ENCODE data around the gene DDAH1.

The DDAH1 gene

GRCh38 chr1:85320371-85321131 lies 144.4 kb downstream of the DDAH1 start:
- no peak overlapping the region for H3K4me3 ChIP-seq
- peak overlapping the region in 12 of 21 experiments; percentile 12 to 81 (median 68) for H3K27ac ChIP-seq

- peak overlapping the region in 10 of 21 experiments; percentile 12 to 81 (median 70) for H3K27ac ChIP-seq
- no peak overlapping the region for H3K4me3 ChIP-seq
Measured at GRCh38 chr1:85319931-85320330, 145.0 kb downstream of the DDAH1 start.

- peak overlapping the region in 5 of 21 experiments; percentile 67 to 77 (median 74) for H3K27ac ChIP-seq
- H3K4me3 ChIP-seq = no peak overlapping the region
Measured at GRCh38 chr1:85319491-85319890, 145.5 kb downstream of the DDAH1 start.

DNA sequence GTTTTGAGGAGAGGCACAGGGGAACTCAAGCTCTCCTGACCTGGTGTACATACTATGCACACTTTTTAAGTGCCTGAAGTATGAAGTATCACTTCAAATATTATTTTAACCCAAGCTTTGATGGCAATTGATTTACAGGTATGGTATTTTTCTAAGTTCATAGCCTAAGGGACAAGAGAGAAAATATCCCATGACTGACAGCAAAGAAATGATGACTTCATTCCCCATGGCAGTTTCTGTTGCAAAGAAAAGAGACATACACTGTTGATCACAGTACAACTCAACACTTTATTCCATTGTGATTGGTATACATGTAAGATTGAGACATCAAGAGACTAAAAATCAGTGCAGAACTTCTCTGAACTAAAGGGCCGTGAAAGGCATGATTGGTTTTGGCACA lies 146.7 kb downstream of the DDAH1 start:
- no peak overlapping the region for H3K27ac ChIP-seq
- no peak overlapping the region for H3K4me3 ChIP-seq

DNA sequence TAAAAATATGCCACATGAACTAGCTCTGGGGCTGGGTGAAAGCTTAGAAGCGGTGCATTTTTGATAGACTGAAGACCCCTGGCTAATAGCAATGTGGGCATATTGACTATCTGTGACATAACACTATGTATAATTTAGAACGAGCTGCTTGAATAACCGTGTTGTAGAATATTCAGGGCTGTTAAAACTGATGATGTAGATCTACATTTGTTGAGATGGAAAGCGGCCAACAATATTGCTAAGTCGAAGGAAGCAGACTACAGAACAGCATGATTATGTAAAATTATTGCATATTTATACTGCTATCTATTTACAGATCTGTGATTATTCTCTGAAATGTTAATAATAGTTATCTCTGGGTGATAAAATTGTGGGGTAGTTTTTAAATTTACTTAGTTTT lies 147.4 kb downstream of the DDAH1 start:
- H3K4me3 ChIP-seq = no peak overlapping the region
- H3K27ac ChIP-seq = no peak overlapping the region

DNA sequence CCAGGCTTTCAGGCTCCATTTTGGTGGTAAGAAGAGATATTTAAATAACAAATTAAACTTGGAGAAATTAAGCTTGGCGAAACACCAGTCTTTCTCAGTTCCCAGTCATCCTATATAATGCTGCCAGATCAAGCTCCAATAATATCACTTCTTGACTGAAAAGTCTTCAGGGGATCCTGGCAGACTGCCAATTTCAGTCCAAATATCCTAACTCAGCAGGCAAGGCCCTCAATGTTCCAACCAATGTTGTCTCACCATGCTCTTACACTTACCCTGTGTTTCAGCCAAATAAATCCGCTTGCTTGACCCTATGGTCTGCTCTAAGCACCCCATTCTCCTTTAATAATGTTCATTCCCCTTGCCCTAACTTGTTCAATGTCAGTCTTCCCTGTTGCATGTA lies 148.6 kb downstream of the DDAH1 start:
- H3K4me3 ChIP-seq = no peak overlapping the region
- H3K27ac ChIP-seq = no peak overlapping the region

GRCh38 chr1:85315789-85316188 lies 149.2 kb downstream of the DDAH1 start:
- Histone ChIP-seq H3K27ac (no peak overlapping the region), H3K4me3 (no peak overlapping the region)

- Histone ChIP-seq H3K27ac (peak overlapping the region in 13 of 21 experiments; percentile 2 to 85 (median 51)), H3K4me3 (no peak overlapping the region)
Measured at GRCh38 chr1:85314726-85315125, 150.2 kb downstream of the DDAH1 start.

DNA sequence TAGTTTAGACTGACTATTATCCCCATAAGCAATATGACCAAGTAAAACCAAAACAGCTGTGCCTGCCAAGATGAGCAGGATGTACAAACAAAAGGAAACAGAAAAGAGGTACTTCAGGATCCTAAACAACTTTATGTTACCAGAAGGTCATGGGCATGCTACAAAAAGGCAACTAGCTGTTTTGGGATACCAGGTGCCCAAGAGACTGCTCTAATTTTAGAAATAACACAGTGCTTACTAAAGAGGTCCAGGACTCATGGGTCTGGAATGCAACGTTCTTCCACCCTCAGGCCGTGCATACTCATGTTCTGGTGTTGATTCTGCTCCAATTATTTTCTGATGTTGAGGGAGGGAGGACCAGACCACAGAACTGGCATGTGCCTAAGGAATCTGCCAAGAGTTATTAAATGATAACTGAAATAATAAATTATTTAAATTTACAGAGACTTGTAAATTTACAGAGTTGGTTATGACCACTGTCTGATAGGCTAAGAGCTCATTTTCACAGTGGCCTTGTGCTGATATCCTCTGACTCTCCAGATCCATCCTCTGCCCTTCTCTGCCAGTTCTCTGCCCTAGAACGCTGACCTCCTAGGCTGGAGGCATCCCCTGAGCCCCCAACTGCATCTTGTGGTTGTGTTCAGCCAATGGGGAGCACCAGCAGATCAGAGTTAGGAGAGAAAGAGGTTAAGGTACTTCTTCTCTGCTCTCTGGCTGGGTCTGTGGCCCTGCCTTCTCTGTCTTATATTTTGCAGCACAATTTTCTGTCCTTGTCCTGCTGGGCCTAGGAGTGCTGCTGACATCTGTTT lies 150.9 kb downstream of the DDAH1 start:
- Histone ChIP-seq H3K4me3 (no peak overlapping the region), H3K27ac (peak overlapping the region in 14 of 21 experiments; percentile 2 to 85 (median 52))

DNA sequence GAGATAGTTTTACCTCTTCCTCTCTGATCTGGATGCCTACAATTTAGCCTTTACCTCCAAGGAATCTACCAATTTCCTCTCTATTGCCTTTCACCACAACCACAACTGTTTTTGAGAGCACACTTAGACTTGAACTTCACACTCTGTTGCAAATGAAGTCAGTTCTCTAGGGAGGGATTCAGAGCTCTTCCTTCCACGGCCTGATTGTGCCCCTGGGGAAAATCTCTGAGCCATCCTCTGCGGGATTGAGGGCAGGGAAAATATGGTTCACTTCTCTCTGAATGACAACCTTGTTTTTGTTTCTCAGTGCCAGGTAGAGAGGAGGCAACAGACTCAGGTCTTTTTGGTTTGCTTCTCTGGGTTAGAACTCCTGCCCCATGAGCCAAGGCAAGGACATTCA lies 153.1 kb downstream of the DDAH1 start:
- H3K27ac ChIP-seq = no peak overlapping the region

GRCh38 chr1:85308833-85309350 lies 156.1 kb downstream of the DDAH1 start:
- Histone ChIP-seq H3K4me3 (no peak overlapping the region), H3K27ac (no peak overlapping the region)

More for the DNA sequence above, 153.1 kb downstream of the DDAH1 start:
- no peak overlapping the region for H3K4me3 ChIP-seq

- H3K4me3 ChIP-seq = no peak overlapping the region
- peak overlapping the region in 1 of 21 experiments; percentile 34 for H3K27ac ChIP-seq
Measured at GRCh38 chr1:85307987-85308832, 156.7 kb downstream of the DDAH1 start.

- Histone ChIP-seq H3K4me3 (no peak overlapping the region), H3K27ac (no peak overlapping the region)
Measured at GRCh38 chr1:85306236-85306635, 158.7 kb downstream of the DDAH1 start.

DNA sequence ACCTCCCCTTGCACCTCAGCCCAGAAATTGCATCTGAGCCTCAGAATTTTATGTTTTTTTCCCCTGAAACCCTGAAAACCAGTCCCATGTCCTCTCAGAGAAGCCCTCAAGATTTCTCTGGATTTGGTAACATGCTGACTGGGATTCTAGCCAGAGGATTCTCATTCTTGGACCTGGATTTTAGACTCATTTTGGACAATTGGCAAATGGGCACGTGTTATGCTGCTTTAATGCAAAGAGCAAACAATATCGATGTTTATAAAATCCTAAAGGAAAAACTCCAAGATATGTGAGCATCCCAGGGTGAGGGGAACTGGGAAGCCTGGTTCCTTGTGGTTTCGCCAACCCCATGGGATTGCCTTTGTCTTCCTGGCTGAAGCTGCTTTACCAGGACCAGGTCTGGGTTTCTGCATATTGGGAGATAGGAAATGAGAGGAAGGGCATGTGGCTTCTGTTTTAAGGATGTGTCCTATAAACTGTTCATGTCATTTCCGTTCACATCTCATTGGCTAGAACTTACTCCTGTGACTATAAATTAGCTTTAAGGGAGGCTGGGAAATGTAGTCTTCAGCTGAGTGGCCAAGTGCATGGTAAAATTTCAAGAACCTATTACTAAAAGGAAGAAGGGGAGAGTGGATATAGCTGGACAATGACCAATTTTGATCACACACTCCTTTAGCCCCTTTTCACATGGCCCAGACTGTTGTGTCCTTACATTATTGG lies 161.4 kb downstream of the DDAH1 start:
- no peak overlapping the region for H3K4me3 ChIP-seq

DNA sequence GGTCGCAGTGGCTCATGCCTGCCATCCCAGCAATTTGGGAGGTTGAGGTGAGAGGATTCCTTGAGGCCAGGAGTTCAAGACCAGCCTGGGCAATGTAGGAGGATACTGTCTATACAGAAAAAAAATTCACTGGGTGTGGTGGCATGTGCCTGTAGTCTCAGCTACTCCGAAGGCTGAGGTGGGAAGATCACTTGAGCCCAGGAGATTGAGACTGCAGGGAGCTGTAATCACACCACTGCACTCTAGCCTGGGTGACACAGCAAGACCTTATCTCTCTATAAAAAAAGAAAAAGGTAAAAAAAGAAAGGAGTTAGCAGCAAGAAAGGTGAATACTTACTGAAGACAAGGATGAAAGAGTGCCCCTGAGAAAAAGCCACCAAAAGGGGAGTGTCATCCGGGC lies 164.8 kb downstream of the DDAH1 start:
- H3K27ac ChIP-seq = no peak overlapping the region
- H3K4me3 ChIP-seq = no peak overlapping the region

More for the DNA sequence above, 161.4 kb downstream of the DDAH1 start:
- H3K27ac ChIP-seq = no peak overlapping the region

DNA sequence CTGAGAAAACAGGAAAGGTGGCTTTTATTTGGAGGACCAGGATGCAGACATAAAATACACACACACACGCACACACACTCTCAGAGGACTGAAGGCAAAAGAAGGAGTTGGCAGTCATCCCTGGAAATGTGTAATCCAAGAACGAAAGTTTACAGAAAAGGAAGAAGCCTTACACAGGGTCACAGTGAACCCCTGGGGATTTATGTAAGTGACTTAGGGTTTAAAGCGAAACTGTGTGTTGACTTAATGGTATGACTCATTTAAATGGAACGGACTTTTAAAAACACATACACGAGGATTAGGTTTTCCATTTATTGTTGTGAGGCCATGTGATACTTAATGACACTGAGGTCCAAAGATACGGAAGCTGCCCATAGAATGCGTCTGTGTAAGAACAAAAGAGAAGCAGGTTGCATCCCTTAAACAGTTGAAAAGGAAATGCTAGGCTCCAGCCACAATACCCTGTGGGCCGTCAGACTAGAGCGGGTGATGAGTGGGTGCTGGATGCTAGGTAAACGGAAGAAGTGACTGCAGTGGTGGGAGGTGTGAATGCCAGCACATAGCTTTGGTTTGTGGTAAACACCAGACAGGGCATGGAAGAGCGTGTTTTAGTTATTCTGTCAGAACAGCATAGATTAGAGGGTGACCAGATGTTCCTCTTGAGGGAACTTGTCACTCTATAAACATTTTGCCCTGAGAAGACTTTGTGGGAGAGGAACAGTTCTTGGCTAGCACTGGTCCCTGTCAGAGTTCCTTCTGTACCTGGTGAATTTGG lies 166.9 kb downstream of the DDAH1 start:
- H3K27ac ChIP-seq = peak overlapping the region in 19 of 21 experiments; percentile 16 to 75 (median 61)
- no peak overlapping the region for H3K4me3 ChIP-seq

DNA sequence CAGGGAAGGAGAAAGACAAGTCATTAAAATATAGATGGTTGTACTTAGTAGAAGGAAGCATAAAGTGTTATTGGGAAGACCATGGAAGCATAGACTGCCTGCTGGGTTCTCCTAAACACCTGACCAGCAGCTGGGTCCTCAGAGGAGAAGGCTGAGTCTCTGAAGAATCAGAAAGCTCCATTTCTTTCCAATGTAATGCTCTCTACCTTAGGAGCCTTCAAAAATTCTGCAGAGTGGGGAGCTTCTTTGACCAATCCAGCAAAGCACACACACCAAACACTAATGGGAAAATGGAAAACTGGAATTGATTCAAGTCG lies 167.5 kb downstream of the DDAH1 start:
- Histone ChIP-seq H3K4me3 (no peak overlapping the region), H3K27ac (peak overlapping the region in 17 of 21 experiments; percentile 6 to 75 (median 57))

DNA sequence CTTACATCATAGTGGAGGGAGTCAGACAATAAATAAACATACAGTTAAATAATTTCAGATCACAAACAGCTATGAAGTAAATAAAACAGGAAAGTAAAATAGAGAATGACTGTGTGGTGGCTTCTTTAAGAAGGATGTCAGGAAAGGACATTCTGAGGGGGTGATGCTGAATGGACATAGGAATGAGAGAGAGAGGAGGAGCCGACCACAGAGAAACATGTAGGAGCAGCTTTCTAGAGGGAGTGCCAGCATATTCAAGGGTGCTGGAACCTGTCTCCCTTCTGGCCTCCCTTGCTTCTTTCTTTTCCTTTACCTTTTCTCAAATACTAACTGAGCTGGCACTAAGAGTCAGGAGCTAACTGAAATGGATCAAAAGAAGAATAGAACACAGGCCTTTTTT lies 168.0 kb downstream of the DDAH1 start:
- H3K4me3 ChIP-seq = no peak overlapping the region
- H3K27ac ChIP-seq = peak overlapping the region in 13 of 21 experiments; percentile 6 to 75 (median 65)

Data from skin epidermis (tissue), 12 donors.